Left cardiac atrium (tissue), 4 donors: ENCODE results near the gene BTG4. TPM values are rescaled to one million over a fixed set of nuclear protein-coding genes. Genes with fewer than 3 reads are reported as not detected.

Experiments used
- ATAC-seq, 2 donors: fragments of 200-7000 bp; cut with Tn5 transposase; one replicate each; pipeline ENCODE4 v1.9.1; 2020; ENCODE audit warnings: mild to moderate bottlenecking in 2 of 2, moderate library complexity in 2 of 2
- DNase-seq: peaks from one replicate; pipeline ENCODE4 v3.0.0-alpha.2; 2020
- intact Hi-C, 2 donors: fragments of 100-400 bp; cut with DNase I; formaldehyde crosslinking; loops; one replicate each; pipeline versions ENCODE4 v1.14.1 to v1.15.1; 2022 to 2023
- total RNA-seq, 2 donors: library from RNA; stranded (reverse); fragmentation: NEBNext Ultra II Directional; extraction: Animal tissue kit (Norgen Biotek cat#: 25700); gene quantifications; one replicate each; pipeline ENCODE4 v1.2.1, GENCODE V29; 2021
- donor health status: DM: no; HTN: yes; CAD: no.
- donor health status: DM: no; HTN: yes; CAD: no; lungs with severe emphysema.
- donor health status: DM: yes; HTN: yes; CAD: no.
- donor health status: Dilated cardiomyopathy.

Gene BTG4
- total RNA-seq, 2 donors from 2014 or later: not detected

- ATAC-seq (peak; percentile 22 to 27), DNase-seq (no peak)
- intact Hi-C loops: no loop called here
These were observed 2.2 kb upstream of the BTG4 start, which contains the start of gene HOATZ for GRCh38 chr11:111514216-111515031. Gene HOATZ (plus strand): TSS chr11:111514778. CDS start chr11:111514785, 7 bp downstream.

- no peak for DNase-seq
- ATAC-seq: peak in 1 of 2 donors; percentile 16
- intact Hi-C loops: no loop called here
These were observed 1.0 kb upstream of the BTG4 start for GRCh38 chr11:111513240-111513605.

- no peak for DNase-seq
- intact Hi-C loops: no loop called here
- no peak for ATAC-seq
These were observed 1.9 kb downstream of the BTG4 start for GRCh38 chr11:111510311-111510710.

- intact Hi-C loops: no loop called here
- ATAC-seq (no peak), DNase-seq (no peak)
These were observed 9.6 kb downstream of the BTG4 start for GRCh38 chr11:111502611-111503010.

- intact Hi-C loops: no loop called here
- no peak for DNase-seq
- no peak for ATAC-seq
These were observed 11.7 kb downstream of the BTG4 start for GRCh38 chr11:111500481-111500880.

GRCh38 chr11:111499483-111499882 is 12.7 kb downstream of the BTG4 start:
- no peak for DNase-seq
- ATAC-seq: no peak
- intact Hi-C loops: no loop called here

- ATAC-seq (no peak), DNase-seq (no peak)
- intact Hi-C loops: no loop called here
These were observed 18.1 kb downstream of the BTG4 start for GRCh38 chr11:111494040-111494439.

- no peak for ATAC-seq
These were observed 21.7 kb downstream of the BTG4 start for GRCh38 chr11:111490496-111490895.

GRCh38 chr11:111483431-111483830 is 28.8 kb downstream of the BTG4 start:
- ATAC-seq: no peak
- DNase-seq: no peak
- intact Hi-C loops: no loop called here

More at GRCh38 chr11:111490496-111490895, 21.7 kb downstream of the BTG4 start:
- intact Hi-C loops: no loop called here
- no peak for DNase-seq

- DNase-seq: no peak
- intact Hi-C loops: no loop called here
- ATAC-seq: no peak
These were observed 32.5 kb downstream of the BTG4 start for GRCh38 chr11:111479666-111480065.

GRCh38 chr11:111477898-111478297 is 34.3 kb downstream of the BTG4 start:
- no peak for ATAC-seq
- intact Hi-C loops: no loop called here

GRCh38 chr11:111476956-111477355 is 35.2 kb downstream of the BTG4 start:
- DNase-seq (no peak), ATAC-seq (no peak)
- intact Hi-C loops: no loop called here

More at GRCh38 chr11:111477898-111478297, 34.3 kb downstream of the BTG4 start:
- no peak for DNase-seq

GRCh38 chr11:111476366-111476765 is 35.8 kb downstream of the BTG4 start:
- no peak for DNase-seq
- intact Hi-C loops: no loop called here
- no peak for ATAC-seq

GRCh38 chr11:111474432-111474831 is 37.8 kb downstream of the BTG4 start:
- no peak for ATAC-seq
- intact Hi-C loops: no loop called here

GRCh38 chr11:111472228-111472627 is 40.0 kb downstream of the BTG4 start:
- intact Hi-C loops: no loop called here
- no peak for DNase-seq
- ATAC-seq: no peak

More at GRCh38 chr11:111474432-111474831, 37.8 kb downstream of the BTG4 start:
- DNase-seq: no peak

- intact Hi-C loops: no loop called here
- ATAC-seq (no peak), DNase-seq (no peak)
These were observed 43.0 kb downstream of the BTG4 start for GRCh38 chr11:111469200-111469599.

- DNase-seq: no peak
- no peak for ATAC-seq
- intact Hi-C loops: no loop called here
These were observed 45.6 kb downstream of the BTG4 start for GRCh38 chr11:111466615-111467014.

GRCh38 chr11:111465400-111465799 is 46.8 kb downstream of the BTG4 start:
- intact Hi-C loops: no loop called here
- no peak for DNase-seq
- ATAC-seq: no peak

GRCh38 chr11:111463276-111463675 is 48.9 kb downstream of the BTG4 start:
- ATAC-seq (no peak), DNase-seq (no peak)
- intact Hi-C loops: no loop called here

- intact Hi-C loops: no loop called here
- no peak for ATAC-seq
These were observed 49.9 kb downstream of the BTG4 start for GRCh38 chr11:111462329-111462728.

More at GRCh38 chr11:111462329-111462728, 49.9 kb downstream of the BTG4 start:
- no peak for DNase-seq
